HG02970 (cell line): Measurements from ENCODE around the gene GPC4.

Source experiments
- ATAC-seq: cut with Tn5 transposase; IDR thresholded peaks from one replicate; pipeline ENCODE4 v1.9.1; 2021; ENCODE audit warnings: mild to moderate bottlenecking, moderate library complexity, moderate number of reproducible peaks; ENCODE audit not compliant: unreplicated experiment, low FRiP score

The GPC4 gene

GRCh38 chrX:133415276-133416105, at the start of gene GPC4:
Gene GPC4 (minus strand): TSS chrX:133415489. CDS start chrX:133414965, 524 bp downstream.
- ATAC-seq: no peak

- ATAC-seq: no peak
These were observed 45.9 kb upstream of the GPC4 start for GRCh38 chrX:133461231-133461630.

GRCh38 chrX:133454924-133455323, 39.6 kb upstream of the GPC4 start:
- ATAC-seq: no peak

- ATAC-seq: no peak
These were observed 39.2 kb upstream of the GPC4 start for GRCh38 chrX:133454491-133454914.

GRCh38 chrX:133448512-133449076, 33.3 kb upstream of the GPC4 start:
- ATAC-seq: no peak

- no peak for ATAC-seq
These were observed 29.9 kb upstream of the GPC4 start for GRCh38 chrX:133444952-133445831.

GRCh38 chrX:133444196-133444595, 28.9 kb upstream of the GPC4 start:
- ATAC-seq: no peak

- no peak for ATAC-seq
These were observed 25.5 kb upstream of the GPC4 start for GRCh38 chrX:133440797-133441163.

GRCh38 chrX:133440081-133440796, 24.9 kb upstream of the GPC4 start:
- ATAC-seq: no peak

- no peak for ATAC-seq
These were observed 22.5 kb upstream of the GPC4 start for GRCh38 chrX:133437766-133438165.

GRCh38 chrX:133437356-133437755, 22.1 kb upstream of the GPC4 start:
- no peak for ATAC-seq

- no peak for ATAC-seq
These were observed 20.3 kb upstream of the GPC4 start for GRCh38 chrX:133435544-133436124.

- no peak for ATAC-seq
These were observed 19.0 kb upstream of the GPC4 start for GRCh38 chrX:133434197-133434820.

- no peak for ATAC-seq
These were observed 4.6 kb upstream of the GPC4 start for GRCh38 chrX:133419911-133420310.

- ATAC-seq: no peak
These were observed 3.3 kb upstream of the GPC4 start for GRCh38 chrX:133418588-133418987.

GRCh38 chrX:133417364-133417763, 2.1 kb upstream of the GPC4 start:
- ATAC-seq: no peak

GRCh38 chrX:133414406-133415275, 648 bp downstream of the GPC4 start:
- no peak for ATAC-seq

GRCh38 chrX:133413218-133413925, 1.9 kb downstream of the GPC4 start:
- ATAC-seq: no peak
